ENCODE measurements around the gene PNMA8C.

PNMA8C gene

GRCh38 chr19:46428239-46429135, at the start of gene PNMA8C:
Gene PNMA8C, minus strand, starts transcription at chr19:46428936. Its CDS starts 577 bp downstream, at chr19:46428359.
- DNase-seq (ENCODE audit: low read depth, low spot score): peak; percentile 59
- peak within 1 kb of the TSS; percentile 22 for H3K4me3 ChIP-seq (ENCODE audit: low read depth, low read length)
- no peak for TF ChIP-seq CTCF (IDR thresholded peaks at IDR 0.05; ENCODE audit: low read depth, low read length)
- in situ Hi-C loops (cut with HindIII; ENCODE audit: low sequenced_read_pairs): no loop called here

GRCh38 chr19:46475986-46476385, 47.2 kb upstream of the PNMA8C start:
- H3K4me3 ChIP-seq (ENCODE audit: low read depth, low read length): no peak overlapping the region
- TF ChIP-seq CTCF (IDR thresholded peaks at IDR 0.05; ENCODE audit: low read depth, low read length): no peak

GRCh38 chr19:46474211-46474610, 45.5 kb upstream of the PNMA8C start:
- no peak overlapping the region for H3K4me3 ChIP-seq (ENCODE audit: low read depth, low read length)
- in situ Hi-C loops (cut with HindIII; ENCODE audit: low sequenced_read_pairs): no loop called here
- TF ChIP-seq CTCF (IDR thresholded peaks at IDR 0.05; ENCODE audit: low read depth, low read length): no peak
- DNase-seq (ENCODE audit: low read depth, low spot score): no peak

More at GRCh38 chr19:46475986-46476385, 47.2 kb upstream of the PNMA8C start:
- DNase-seq (ENCODE audit: low read depth, low spot score): peak; percentile 49
- in situ Hi-C loops (cut with HindIII; ENCODE audit: low sequenced_read_pairs): no loop called here

- no peak overlapping the region for H3K4me3 ChIP-seq (ENCODE audit: low read depth, low read length)
- no peak for DNase-seq (ENCODE audit: low read depth, low spot score)
- TF ChIP-seq CTCF (IDR thresholded peaks at IDR 0.05; ENCODE audit: low read depth, low read length): no peak
- in situ Hi-C loops (cut with HindIII; ENCODE audit: low sequenced_read_pairs): no loop called here
These were observed 43.9 kb upstream of the PNMA8C start for GRCh38 chr19:46472592-46472991.

GRCh38 chr19:46471811-46472543, 43.2 kb upstream of the PNMA8C start:
- DNase-seq (ENCODE audit: low read depth, low spot score): no peak
- in situ Hi-C loops (cut with HindIII; ENCODE audit: low sequenced_read_pairs): no loop called here
- peak overlapping the region; percentile 27 for H3K4me3 ChIP-seq (ENCODE audit: low read depth, low read length)
- TF ChIP-seq CTCF (IDR thresholded peaks at IDR 0.05; ENCODE audit: low read depth, low read length): no peak

GRCh38 chr19:46471116-46471733, 42.5 kb upstream of the PNMA8C start, which contains the start of gene PNMA8A:
Gene PNMA8A, minus strand, starts transcription at chr19:46471563. Its CDS starts 528 bp downstream, at chr19:46471035.
- peak within 1 kb of the TSS; percentile 27 for H3K4me3 ChIP-seq (ENCODE audit: low read depth, low read length)
- TF ChIP-seq CTCF (IDR thresholded peaks at IDR 0.05; ENCODE audit: low read depth, low read length): peak; percentile 13
- in situ Hi-C loops (cut with HindIII; ENCODE audit: low sequenced_read_pairs): no loop called here
- peak; percentile 78 for DNase-seq (ENCODE audit: low read depth, low spot score)
